ENCODE measurements around the gene FAF2.

The FAF2 gene

DNA sequence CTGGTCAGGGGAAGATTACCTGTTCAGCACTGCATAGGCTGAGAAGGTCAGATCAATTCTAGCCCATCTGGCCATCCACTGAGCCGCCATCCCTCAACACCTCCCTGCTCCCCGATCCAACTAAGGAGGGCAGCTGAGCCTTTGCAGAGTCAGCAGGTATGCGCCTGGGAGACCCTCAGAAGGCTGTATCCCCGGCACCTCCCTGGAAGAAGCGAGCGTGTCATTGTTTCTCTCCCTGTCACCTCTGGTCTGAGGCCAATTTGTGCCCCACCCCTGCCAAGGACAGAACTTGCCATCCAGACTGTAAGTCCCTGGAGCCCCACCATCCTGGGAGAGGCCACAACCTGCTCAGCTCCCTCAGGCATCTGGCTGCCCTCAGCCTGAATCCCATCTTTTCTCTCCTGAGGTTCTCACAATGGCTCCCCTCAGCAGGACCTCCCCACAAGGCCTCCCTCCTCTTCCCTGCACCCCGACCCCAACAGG lies 34.4 kb upstream of the FAF2 start:
- DNase-seq (ENCODE audit: low read depth): no peak
- TF ChIP-seq CTCF (conservative IDR thresholded peaks at IDR 0.05; ENCODE audit: low read depth, low read length): no peak
- no peak overlapping the region for H3K4me3 ChIP-seq (ENCODE audit: low read length)

GRCh38 chr5:176414704-176415103 lies 33.5 kb upstream of the FAF2 start:
- H3K4me3 ChIP-seq (ENCODE audit: low read length): no peak overlapping the region
- DNase-seq (ENCODE audit: low read depth): no peak
- no peak for TF ChIP-seq CTCF (conservative IDR thresholded peaks at IDR 0.05; ENCODE audit: low read depth, low read length)

- DNase-seq (ENCODE audit: low read depth): no peak
- no peak for TF ChIP-seq CTCF (conservative IDR thresholded peaks at IDR 0.05; ENCODE audit: low read depth, low read length)
- peak overlapping the region; percentile 69 for H3K4me3 ChIP-seq (ENCODE audit: low read length)
Measured at GRCh38 chr5:176415240-176415951, 32.8 kb upstream of the FAF2 start.

DNA sequence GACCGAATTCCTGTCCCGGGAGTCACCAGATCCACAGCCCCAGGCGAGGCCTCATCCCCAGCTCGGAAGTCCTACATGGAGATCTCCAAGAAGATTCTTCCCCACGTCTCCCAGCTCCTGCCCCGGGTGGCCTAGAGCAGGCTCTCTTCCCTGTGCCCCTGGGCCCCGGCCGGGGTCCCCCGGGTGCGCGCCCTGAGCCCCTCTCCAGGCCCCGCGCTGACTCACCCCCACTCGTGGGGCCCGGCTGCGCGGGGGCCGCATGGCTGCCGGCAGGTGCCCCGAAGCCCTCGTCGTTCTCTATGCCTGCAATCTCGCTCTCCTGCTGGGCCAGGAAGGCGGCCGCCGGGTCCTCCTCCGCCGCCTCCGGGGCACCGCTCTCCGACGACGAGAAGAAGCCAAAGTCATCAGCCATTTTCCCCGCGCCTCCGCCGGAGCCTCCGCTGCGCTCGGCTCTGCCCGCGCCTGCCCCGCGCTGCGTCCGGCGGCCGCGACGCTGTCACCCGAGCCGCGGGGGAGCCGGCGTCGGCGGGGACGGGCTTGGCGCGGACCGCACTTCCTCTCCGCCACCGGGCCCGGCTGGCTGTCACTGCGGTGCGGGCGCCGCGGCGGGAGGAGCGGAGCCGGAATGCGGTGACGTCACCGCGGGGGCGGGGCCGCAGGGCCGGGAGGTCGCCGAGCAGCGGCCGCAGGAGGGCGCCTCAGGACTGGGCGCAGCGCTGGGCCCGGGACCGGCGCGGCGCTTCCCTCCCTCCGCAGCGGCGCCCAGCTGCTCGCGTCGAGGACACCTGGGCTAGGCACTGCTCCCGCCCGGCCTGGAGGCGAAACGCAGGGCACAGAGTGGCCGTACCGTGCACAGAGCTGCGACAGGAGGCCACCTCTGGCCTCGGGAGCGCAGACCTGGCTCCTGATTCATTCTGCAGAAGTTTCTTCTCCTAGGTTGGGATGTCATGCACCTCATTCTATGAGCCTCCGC lies 31.9 kb upstream of the FAF2 start, which contains the start of gene CLTB:
CLTB (minus strand) TSS at position 588 of the 973 bp plus-strand sequence; CDS start at position 412, 176 bp downstream.
- H3K4me3 ChIP-seq (ENCODE audit: low read length): peak within 1 kb of the TSS; percentile 69
- DNase-seq (ENCODE audit: low read depth): peak; percentile 34
- TF ChIP-seq CTCF (conservative IDR thresholded peaks at IDR 0.05; ENCODE audit: low read depth, low read length): peak; percentile 29

DNA sequence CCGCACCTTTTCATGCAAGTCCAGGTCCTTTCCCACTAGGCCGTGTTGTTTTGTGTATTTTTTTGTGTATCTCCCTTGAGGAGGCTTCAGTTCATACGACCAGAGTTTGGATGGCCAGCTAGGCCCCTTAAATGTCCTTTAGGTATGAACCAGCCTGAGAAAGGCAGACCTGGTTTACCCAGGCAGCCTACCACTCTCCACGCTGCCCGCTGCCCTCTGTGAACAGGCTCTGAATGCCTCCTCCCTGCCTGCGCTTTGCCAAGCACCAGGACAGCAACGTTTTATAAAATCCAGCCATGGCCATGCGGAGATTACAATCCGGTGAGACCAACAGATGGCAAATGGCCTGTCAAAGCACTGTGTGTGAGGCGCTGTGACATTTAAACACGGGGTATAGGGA lies 31.2 kb upstream of the FAF2 start:
- DNase-seq (ENCODE audit: low read depth): no peak
- H3K4me3 ChIP-seq (ENCODE audit: low read length): peak overlapping the region; percentile 27
- TF ChIP-seq CTCF (conservative IDR thresholded peaks at IDR 0.05; ENCODE audit: low read depth, low read length): no peak

GRCh38 chr5:176418251-176418650 lies 29.9 kb upstream of the FAF2 start:
- DNase-seq (ENCODE audit: low read depth): no peak
- no peak for TF ChIP-seq CTCF (conservative IDR thresholded peaks at IDR 0.05; ENCODE audit: low read depth, low read length)
- H3K4me3 ChIP-seq (ENCODE audit: low read length): no peak overlapping the region
